Epithelial cell of proximal tubule (primary cell): ENCODE measurements around the gene CYP20A1. TPM values are rescaled to one million over a fixed set of nuclear protein-coding genes. Genes with fewer than 3 reads are reported as not detected.
"Not testable (repeated sequence)": the region's sequence is repeated elsewhere in the genome, so short reads cannot be mapped to it uniquely, and the experiment has no call there.

Experiments
- DNase-seq: peaks from one replicate; pipeline ENCODE4 v3.0.0-alpha.2; 2011; ENCODE audit warnings: low read depth
- H3K4me3 ChIP-seq: 2 replicates; pipeline ENCODE4 v1.5.1; 2011; ENCODE audit warnings: low read depth, mild to moderate bottlenecking, low read length
- CTCF ChIP-seq: conservative IDR thresholded peaks from 2 replicates; pipeline ENCODE4 v1.5.1; 2012; ENCODE audit warnings: low read depth, mild to moderate bottlenecking, low read length
- total RNA-seq: library from RNA; depleted of rRNA; stranded (reverse); fragments of >200 nt; gene quantifications from 2 replicates; pipeline ENCODE4 v1.2.3, GENCODE V29; 2015

The CYP20A1 gene
- total RNA-seq, 1 donor from 2014 or later, result 11.1 TPM

GRCh38 chr2:203328760-203329540 is 90.1 kb downstream of the CYP20A1 start:
- TF ChIP-seq CTCF, result no peak
- H3K4me3 ChIP-seq, result peak overlapping the region; percentile 60
- DNase-seq, result no peak

- TF ChIP-seq CTCF, result no peak
- H3K4me3 ChIP-seq, result peak overlapping the region; percentile 60
- no peak for DNase-seq
Measured at GRCh38 chr2:203330434-203330833, 91.6 kb downstream of the CYP20A1 start.

GRCh38 chr2:203338322-203338721 is 99.5 kb downstream of the CYP20A1 start:
- H3K4me3 ChIP-seq, result no peak overlapping the region
- DNase-seq, result no peak
- TF ChIP-seq CTCF, result no peak

- DNase-seq, result peak; percentile 67
- no peak for TF ChIP-seq CTCF
- no peak overlapping the region for H3K4me3 ChIP-seq
Measured at GRCh38 chr2:203340791-203341487, 102.1 kb downstream of the CYP20A1 start.

- TF ChIP-seq CTCF, result no peak
- H3K4me3 ChIP-seq, result no peak overlapping the region
- no peak for DNase-seq
Measured at GRCh38 chr2:203341741-203342310, 103.0 kb downstream of the CYP20A1 start.

- H3K4me3 ChIP-seq, DNase-seq: not testable (repeated sequence)
Measured at GRCh38 chr2:203342374-203342773, 103.6 kb downstream of the CYP20A1 start.

GRCh38 chr2:203344667-203345066 is 105.8 kb downstream of the CYP20A1 start:
- TF ChIP-seq CTCF, result no peak
- DNase-seq, result no peak
- H3K4me3 ChIP-seq, result no peak overlapping the region
